Measurements from ENCODE around the gene ELL. TPM values are rescaled to one million over a fixed set of nuclear protein-coding genes. Genes with fewer than 3 reads are reported as not detected.
A peak's percentile ranks its signal among the peaks of the same experiment; 100 is the strongest.

The ELL gene
- total and polyA plus RNA-seq, 9 of the 15 experiments (the other 6 are each of a cell fraction or from before 2014, with no cell fraction given), result 0.24 to 22.5 (median 4.1) TPM

- TF ChIP-seq CGGBP1 (CRISPR knock-in tag; IDR thresholded peaks at IDR 0.05) (no peak), ZNF175 (CRISPR knock-in tag; IDR thresholded peaks at IDR 0.05; ENCODE audit: low read depth) (no peak), BDP1 (IDR thresholded peaks at IDR 0.05; ENCODE audit: insufficient read depth, insufficient read length) (no peak), KDM2B (CRISPR knock-in tag; IDR thresholded peaks at IDR 0.05) (no peak), TFAM (CRISPR knock-in tag; conservative IDR thresholded peaks at IDR 0.05) (no peak), TSC22D4 (tag; IDR thresholded peaks at IDR 0.05) (no peak), JUND (IDR thresholded peaks at IDR 0.05; ENCODE audit: borderline replicate concordance, low read depth, low read length) (no peak), JUND (tag; IDR thresholded peaks at IDR 0.05; ENCODE audit: borderline replicate concordance, low read depth, low read length) (no peak), PCBP2 (IDR thresholded peaks at IDR 0.05; ENCODE audit: low read depth, low read length, poor library complexity, severe bottlenecking) (no peak), MAFF (IDR thresholded peaks at IDR 0.05; ENCODE audit: low read length) (no peak), HDAC2 (IDR thresholded peaks at IDR 0.05) (no peak)
Observed at GRCh38 chr19:18487576-18488402, 34.1 kb downstream of the ELL start (continued).

GRCh38 chr19:18486746-18487145, 35.1 kb downstream of the ELL start:
- H2AFZ ChIP-seq (ENCODE audit: low read depth, low read length), result no peak overlapping the region
- FAIRE-seq (no peak), DNase-seq (ENCODE audit: extremely low read depth in 1 of 4, low spot score in 3 of 4) (no peak), ATAC-seq (no peak)
- no peaks in the 10 kb centered on the region for H3K27me3 ChIP-seq (ENCODE audit: control insufficient read depth in 2 of 2, insufficient read depth in 2 of 2, low read length in 2 of 2)
- peak; percentile 3; the same call in 1 of the 2 replicates for TF ChIP-seq ATF7 (IDR thresholded peaks at IDR 0.05)
- TF ChIP-seq ZFP36 (IDR thresholded peaks at IDR 0.05; ENCODE audit: low read depth, low read length, partially characterized antibody), result no peak
- peak overlapping the region; percentile 72 for H3K4me2 ChIP-seq (ENCODE audit: insufficient read depth, low read length)
- H3K4me1 ChIP-seq (replicated peaks in 1 of 2; ENCODE audit: control insufficient read depth in 2 of 2, insufficient read depth in 2 of 2, low read length in 2 of 2), result peaks cover 33 to 67% of the 10 kb centered on the region in 2 experiments
- peak overlapping the region in 1 of 2 experiments; percentile 44; a peak in 1 of 4 replicates for H3K9ac ChIP-seq (ENCODE audit: insufficient read depth in 1 of 2, low read depth in 2 of 2, low read length in 2 of 2)
- in situ Hi-C loops (cut with MboI), result no loop called here
- BruUV-seq (replicated peaks), result no TSS peak
- WGBS (ENCODE audit: insufficient coverage, low coverage, missing lambda C conversion rate), result 61% methylated on average over 8 of the region's 8 CpGs
- H3K36me3 ChIP-seq (ENCODE audit: control insufficient read depth, insufficient read depth, low read length), result no peaks in the 10 kb centered on the region
- ChIA-PET POLR2A (interaction anchor here (0.5 to 2.2 kb wide), 9 partner anchors 10 to 386 kb away, joined by 3 to 9 read pairs (median 3); partner anchors contain the start of genes ELL, GDF15 and KXD1), CTCF (ENCODE audit: low intra/inter-chr PET ratio) (no interaction called here)
- peaks cover 77% of the 10 kb centered on the region for H4K20me1 ChIP-seq (replicated peaks; ENCODE audit: control insufficient read depth, insufficient read depth, low read length)
- H3K4me3 ChIP-seq, result no peak overlapping the region
- no peaks in the 10 kb centered on the region for H3K9me3 ChIP-seq (replicated peaks; ENCODE audit: control insufficient read depth, insufficient read depth, low read depth, low read length)
- H3K27ac ChIP-seq (ENCODE audit: extremely low read depth, low read depth, low read length), result no peak overlapping the region
- intact Hi-C loops (cut with micrococcal nuclease), result loop anchor here (2.0 to 5.0 kb wide), 2 partner anchors 34 to 86 kb away; partner anchors contain the start of gene UBA52
- H3K9me1 ChIP-seq (ENCODE audit: control insufficient read depth, insufficient read depth, low read length), result peaks cover 18% of the 10 kb centered on the region
- H3K79me2 ChIP-seq (ENCODE audit: control insufficient read depth, insufficient read depth, low read length), result peaks cover 88% of the 10 kb centered on the region
